Ectodermal cell (in vitro differentiated cells): ENCODE data around the gene TTLL3.
"Not testable (repeated sequence)": the region's sequence is repeated elsewhere in the genome, so short reads cannot be mapped to it uniquely, and the experiment has no call there.

Experiments
- H3K27ac ChIP-seq: 2 replicates; pipeline ENCODE4 v1.7.0; 2013; ENCODE audit warnings: mild to moderate bottlenecking, low read depth, low read length; ENCODE audit not compliant: insufficient read depth, poor library complexity, severe bottlenecking
- H3K27me3 ChIP-seq: 2 replicates; pipeline ENCODE4 v1.7.0; 2013; ENCODE audit warnings: mild to moderate bottlenecking, low read length; ENCODE audit not compliant: insufficient read depth, control insufficient read depth, poor library complexity, severe bottlenecking
- H3K36me3 ChIP-seq: one replicate; pipeline ENCODE4 v1.7.0; 2013; ENCODE audit warnings: low read length; ENCODE audit not compliant: control insufficient read depth, insufficient read depth
- H3K4me1 ChIP-seq: one replicate; pipeline ENCODE4 v1.7.0; 2013; ENCODE audit warnings: low read length; ENCODE audit not compliant: control insufficient read depth, insufficient read depth
- H3K4me3 ChIP-seq: 2 replicates; pipeline ENCODE4 v1.7.0; 2013; ENCODE audit warnings: low read depth, low read length, control low read depth; ENCODE audit not compliant: insufficient read depth
- H3K9me3 ChIP-seq: 2 replicates; pipeline ENCODE4 v1.7.0; 2013; ENCODE audit warnings: mild to moderate bottlenecking, low read length, moderate library complexity; ENCODE audit not compliant: control insufficient read depth
- WGBS, 2 experiments: methylation state at CpG; one replicate each; pipeline ENCODE4 v1.1.7; 2013; ENCODE audit warnings: missing lambda C conversion rate in 2 of 2; 5-methylcytosine and 5-hydroxymethylcytosine counted together

The TTLL3 gene

GRCh38 chr3:9770276-9770812 is 39.7 kb upstream of the TTLL3 start:
- 63 to 64% methylated on average over 15 of the region's 15 CpGs for WGBS, 2 experiments
- no peak overlapping the region for H3K27ac ChIP-seq
- peaks cover 25% of the 10 kb centered on the region for H3K4me1 ChIP-seq
- H3K27me3 ChIP-seq: no peaks in the 10 kb centered on the region
- peaks cover 1% of the 10 kb centered on the region for H3K36me3 ChIP-seq
- no peaks in the 10 kb centered on the region for H3K9me3 ChIP-seq
- H3K4me3 ChIP-seq: peak overlapping the region; percentile 67

- not testable (repeated sequence) for H3K27ac ChIP-seq, H3K27me3 ChIP-seq, H3K4me3 ChIP-seq, H3K9me3 ChIP-seq, H3K36me3 ChIP-seq
- peaks cover 20% of the 10 kb centered on the region for H3K4me1 ChIP-seq
- 74 to 94% methylated on average over 2 of the region's 2 CpGs for WGBS, 2 experiments
Measured at GRCh38 chr3:9771007-9771406, 39.1 kb upstream of the TTLL3 start.

- WGBS, 2 experiments: 79 to 82% methylated on average over 5 of the region's 5 CpGs
Measured at GRCh38 chr3:9776896-9777693, 33.0 kb upstream of the TTLL3 start.

GRCh38 chr3:9777694-9778021 is 32.4 kb upstream of the TTLL3 start:
- Histone ChIP-seq H3K36me3 (no peaks in the 10 kb centered on the region), H3K27me3 (no peaks in the 10 kb centered on the region), H3K27ac (no peak overlapping the region), H3K4me1 (no peaks in the 10 kb centered on the region), H3K9me3 (no peaks in the 10 kb centered on the region), H3K4me3 (no peak overlapping the region)
- WGBS, 2 experiments: 100% methylated on average over 1 of the region's 1 CpG

More at GRCh38 chr3:9776896-9777693, 33.0 kb upstream of the TTLL3 start:
- Histone ChIP-seq H3K9me3 (no peaks in the 10 kb centered on the region), H3K4me3 (no peak overlapping the region), H3K4me1 (no peaks in the 10 kb centered on the region), H3K27ac (no peak overlapping the region), H3K27me3 (no peaks in the 10 kb centered on the region), H3K36me3 (no peaks in the 10 kb centered on the region)

- Histone ChIP-seq H3K27me3 (no peaks in the 10 kb centered on the region), H3K4me3 (no peak overlapping the region), H3K27ac (no peak overlapping the region), H3K4me1 (no peaks in the 10 kb centered on the region), H3K9me3 (no peaks in the 10 kb centered on the region), H3K36me3 (no peaks in the 10 kb centered on the region)
- 91 to 92% methylated on average over 5 of the region's 5 CpGs for WGBS, 2 experiments
Measured at GRCh38 chr3:9778143-9779074, 31.7 kb upstream of the TTLL3 start.

GRCh38 chr3:9779075-9779593 is 30.9 kb upstream of the TTLL3 start:
- no peaks in the 10 kb centered on the region for H3K27me3 ChIP-seq
- no peaks in the 10 kb centered on the region for H3K9me3 ChIP-seq
- H3K4me3 ChIP-seq: no peak overlapping the region
- H3K36me3 ChIP-seq: peaks cover 6% of the 10 kb centered on the region
- H3K4me1 ChIP-seq: no peaks in the 10 kb centered on the region
- no peak overlapping the region for H3K27ac ChIP-seq
- 87 to 93% methylated on average over 5 to 6 of the region's 6 CpGs for WGBS, 2 experiments

GRCh38 chr3:9779721-9780457 is 30.2 kb upstream of the TTLL3 start:
- H3K4me3 ChIP-seq: no peak overlapping the region

GRCh38 chr3:9780458-9780812 is 29.6 kb upstream of the TTLL3 start:
- WGBS, 2 experiments: 95 to 96% methylated on average over 10 of the region's 10 CpGs
- Histone ChIP-seq H3K4me1 (no peaks in the 10 kb centered on the region), H3K4me3 (no peak overlapping the region), H3K36me3 (peaks cover 14% of the 10 kb centered on the region), H3K27ac (no peak overlapping the region), H3K9me3 (no peaks in the 10 kb centered on the region), H3K27me3 (no peaks in the 10 kb centered on the region)

More at GRCh38 chr3:9779721-9780457, 30.2 kb upstream of the TTLL3 start:
- no peaks in the 10 kb centered on the region for H3K4me1 ChIP-seq
- no peak overlapping the region for H3K27ac ChIP-seq
- no peaks in the 10 kb centered on the region for H3K27me3 ChIP-seq
- no peaks in the 10 kb centered on the region for H3K9me3 ChIP-seq
- 93% methylated on average over 8 of the region's 8 CpGs for WGBS, 2 experiments
- H3K36me3 ChIP-seq: peaks cover 9% of the 10 kb centered on the region

GRCh38 chr3:9780910-9781309 is 29.2 kb upstream of the TTLL3 start:
- peaks cover 14% of the 10 kb centered on the region for H3K36me3 ChIP-seq
- 89 to 91% methylated on average over 3 to 4 of the region's 4 CpGs for WGBS, 2 experiments
- H3K27ac ChIP-seq: no peak overlapping the region
- no peak overlapping the region for H3K4me3 ChIP-seq
- no peaks in the 10 kb centered on the region for H3K27me3 ChIP-seq
- no peaks in the 10 kb centered on the region for H3K4me1 ChIP-seq
- H3K9me3 ChIP-seq: no peaks in the 10 kb centered on the region
